Astrocyte of the hippocampus (primary cell): ENCODE results near the gene ZNF701.
"Not testable (repeated sequence)": the region's sequence is repeated elsewhere in the genome, so short reads cannot be mapped to it uniquely, and the experiment has no call there.

ENCODE experiments used
- DNase-seq: peaks from one replicate; pipeline ENCODE4 v3.0.0; 2011; ENCODE audit warnings: low read depth, low spot score

The ZNF701 gene

DNA sequence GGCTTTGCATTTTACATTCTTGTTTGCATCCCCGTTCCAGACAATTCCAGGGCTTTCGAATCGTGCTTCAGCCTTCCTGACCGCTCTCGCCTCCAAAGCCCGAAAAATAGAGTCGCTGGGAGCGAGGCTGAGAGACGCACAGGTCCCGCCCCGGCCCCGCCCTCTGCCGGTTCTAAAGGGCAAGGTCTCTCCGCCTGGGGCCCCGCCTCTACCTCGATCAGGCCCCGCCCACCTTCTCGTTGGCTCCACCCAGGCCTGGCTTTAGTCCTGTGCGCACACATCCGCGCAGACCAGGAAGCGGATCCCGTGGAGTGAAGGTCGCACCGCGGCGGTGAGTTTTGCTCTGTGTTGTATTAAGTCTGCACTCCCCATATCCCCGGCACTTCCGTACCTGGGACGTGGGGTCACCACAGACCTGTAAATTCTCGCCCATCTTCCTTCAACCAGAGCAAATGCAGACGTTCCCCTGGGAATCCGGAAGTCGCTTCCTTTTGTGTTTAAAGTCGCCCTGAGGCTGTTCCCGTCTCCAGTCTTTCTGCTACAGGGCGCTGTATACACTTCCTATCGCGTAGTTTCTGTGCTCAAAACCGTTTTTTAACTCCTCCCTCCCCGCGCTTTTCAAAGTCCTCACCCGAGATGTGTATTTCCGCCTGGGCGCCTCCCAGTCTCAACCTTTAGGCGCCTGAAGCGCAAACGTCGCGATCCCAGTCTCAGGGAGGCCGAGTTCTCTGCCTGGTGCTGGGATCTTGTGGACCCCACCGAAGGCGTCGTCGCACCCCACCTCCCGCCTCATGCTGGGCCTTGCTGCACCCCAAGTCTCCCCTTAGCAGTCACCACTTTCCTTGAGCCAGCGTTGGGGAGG, at the start of gene ZNF701:
TSS of gene ZNF701 (plus strand) at position 288 of the 862 bp plus-strand sequence. CDS start 3,861 bp downstream, outside the sequence.
- DNase-seq: peak; percentile 97

DNA sequence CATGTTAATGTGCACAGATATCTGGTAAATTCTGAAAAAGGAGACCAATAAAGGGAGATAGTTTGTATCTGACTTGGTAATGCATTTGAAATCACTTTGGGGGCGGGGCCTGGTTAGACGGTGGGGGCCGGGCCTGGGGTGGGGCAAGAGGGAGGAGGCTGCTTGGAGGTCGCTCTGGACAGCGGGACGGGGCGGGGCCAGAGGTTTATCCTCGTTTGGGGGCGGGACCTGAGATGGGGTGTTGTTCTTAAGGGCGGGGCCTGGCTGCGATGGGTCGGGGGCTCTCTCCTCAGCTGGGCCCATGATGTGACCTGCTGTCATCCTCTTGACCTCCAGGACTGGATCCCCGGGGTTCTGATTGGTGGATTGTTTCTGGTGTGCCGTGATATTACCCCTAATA, 47.5 kb upstream of the ZNF701 start:
- no peak for DNase-seq

DNA sequence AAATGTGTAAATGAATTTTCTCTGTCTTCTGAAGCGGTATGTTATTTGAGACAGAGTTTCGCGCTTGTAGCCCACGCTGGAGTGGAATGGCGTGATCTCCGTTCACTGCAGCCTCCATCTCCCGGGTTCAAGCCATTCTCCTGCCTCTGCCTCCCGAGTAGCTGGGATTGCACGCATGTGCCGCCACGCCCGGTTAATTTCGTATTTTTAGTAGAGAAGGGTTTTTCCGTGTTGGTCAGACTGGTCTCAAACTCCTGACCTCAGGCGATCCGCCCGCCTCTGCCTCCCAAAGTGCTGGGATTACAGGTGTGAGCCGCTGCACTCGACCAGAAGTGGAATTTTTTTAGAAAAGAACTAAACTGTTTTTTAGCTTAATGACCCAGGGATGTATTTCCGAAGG, 46.0 kb upstream of the ZNF701 start:
- no peak for DNase-seq

DNA sequence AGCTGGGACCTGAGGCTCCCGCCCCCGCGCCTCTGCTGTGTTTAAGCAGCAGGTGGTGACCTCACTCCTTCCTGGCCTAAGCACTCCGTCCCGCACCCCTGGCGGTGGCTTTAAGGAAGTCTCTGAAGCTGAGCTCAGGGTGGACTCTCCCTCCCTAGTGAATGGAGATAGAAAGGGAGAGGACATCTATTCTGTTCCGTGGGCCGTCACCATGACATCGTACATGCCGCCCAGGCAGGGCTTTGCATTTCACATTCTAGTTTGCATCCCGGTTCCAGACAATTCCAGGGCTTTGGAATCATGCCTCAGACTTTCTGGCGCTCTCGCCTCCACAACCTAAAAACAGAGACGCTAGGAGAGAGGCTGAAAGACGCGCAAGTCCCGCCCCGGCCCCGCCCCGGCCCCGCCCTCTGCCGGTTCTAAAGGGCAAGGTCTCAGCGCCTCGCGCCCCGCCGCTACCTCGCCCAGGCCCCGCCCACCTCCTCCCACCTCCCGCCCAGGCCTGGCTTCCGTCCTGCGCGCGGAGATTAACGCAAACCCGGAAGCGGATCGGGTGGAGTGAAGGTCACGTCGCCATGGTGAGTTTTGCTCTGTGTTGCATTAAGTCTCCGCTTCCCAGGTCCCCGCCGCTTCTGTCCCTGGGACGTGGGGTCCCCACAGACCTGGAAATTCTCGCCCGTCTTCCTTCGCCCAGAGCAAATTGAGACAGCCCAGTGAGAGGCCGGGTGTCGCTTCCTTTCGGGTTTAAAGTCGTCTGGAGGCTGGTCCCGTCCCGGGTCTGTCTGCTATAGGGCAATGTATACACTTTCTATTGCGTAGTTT, 42.7 kb upstream of the ZNF701 start, which contains the start of gene ZNF808:
TSS of gene ZNF808 (plus strand) at position 535 of the 822 bp plus-strand sequence. CDS start 15,617 bp downstream, outside the sequence.
- DNase-seq: peak; percentile 94

DNA sequence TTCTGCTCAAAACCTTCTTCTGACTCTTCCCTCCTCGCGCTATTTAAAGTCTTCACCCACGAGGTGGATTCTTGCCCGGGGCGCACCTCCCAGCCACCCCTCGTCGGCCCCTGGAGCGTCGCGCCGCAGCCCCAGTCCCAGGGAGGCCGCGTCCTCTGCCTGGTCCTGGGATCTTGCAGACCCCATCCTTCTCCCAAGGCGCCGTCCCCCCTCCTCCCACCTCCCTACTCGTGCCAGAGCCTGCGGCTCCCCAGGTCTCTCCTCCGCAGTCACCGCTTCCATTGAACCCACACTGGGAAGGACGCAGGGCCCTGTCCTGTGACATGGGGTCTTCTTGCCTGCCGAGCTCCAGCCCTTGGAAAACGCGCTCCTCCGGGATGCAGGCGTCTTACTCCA, 42.1 kb upstream of the ZNF701 start:
- no peak for DNase-seq

DNA sequence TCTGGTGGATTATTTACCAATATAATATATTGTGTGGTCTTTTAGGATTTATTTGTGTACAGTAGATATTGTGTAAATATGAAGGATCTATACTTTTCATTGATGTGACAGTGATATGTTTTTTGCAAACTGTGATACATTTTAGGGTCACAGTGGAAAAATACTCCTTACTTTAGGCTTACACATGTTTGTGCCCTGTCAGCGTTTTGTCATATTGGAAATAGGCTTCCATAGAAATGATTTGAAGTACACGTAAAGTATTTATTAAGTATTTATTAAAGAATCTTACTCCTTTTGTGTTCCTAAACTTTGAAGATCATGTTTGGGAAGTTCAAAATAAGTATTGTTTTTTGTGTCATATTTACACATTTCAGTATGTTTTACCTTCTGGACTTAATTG, 37.6 kb upstream of the ZNF701 start:
- DNase-seq: no peak

DNA sequence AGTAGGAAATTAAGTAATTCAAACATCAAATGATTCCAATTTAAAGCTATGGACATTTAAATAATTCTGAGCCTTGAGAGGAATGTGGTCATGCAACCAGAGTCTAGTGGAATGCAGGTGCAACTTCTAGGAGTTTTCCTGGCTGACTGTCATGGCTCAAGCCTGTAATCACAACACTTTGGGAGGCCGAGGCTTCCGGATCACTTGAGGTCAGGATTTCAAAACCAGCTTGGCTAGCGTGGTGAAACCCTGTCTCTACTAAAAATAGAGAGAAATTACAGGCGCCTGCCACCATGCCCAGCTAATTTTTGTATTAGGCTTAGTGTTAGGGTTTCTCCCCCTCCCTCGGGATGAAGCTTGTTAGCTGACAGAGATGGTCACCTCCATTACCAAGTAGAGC, 36.2 kb upstream of the ZNF701 start:
- DNase-seq: no peak

DNA sequence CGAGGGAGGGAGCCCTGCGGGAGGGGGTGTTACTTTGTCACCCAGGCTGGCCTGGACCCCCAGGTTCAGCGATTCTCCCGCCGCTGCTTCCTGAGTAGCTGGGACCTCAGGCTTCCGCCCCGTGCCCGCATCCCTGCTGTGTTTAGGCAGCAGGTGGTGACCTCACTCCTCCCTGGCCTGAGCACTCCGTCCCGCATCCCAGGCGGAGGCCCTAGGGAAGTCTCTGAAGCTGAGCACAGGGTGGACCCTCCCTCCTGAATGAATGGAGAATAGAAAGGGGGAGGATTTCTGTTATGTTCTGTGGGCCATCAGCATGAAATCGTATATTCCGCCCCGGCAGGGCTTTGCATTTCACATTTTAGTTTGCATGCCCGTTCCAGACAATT, 34.7 kb upstream of the ZNF701 start:
- DNase-seq: not testable (repeated sequence)

DNA sequence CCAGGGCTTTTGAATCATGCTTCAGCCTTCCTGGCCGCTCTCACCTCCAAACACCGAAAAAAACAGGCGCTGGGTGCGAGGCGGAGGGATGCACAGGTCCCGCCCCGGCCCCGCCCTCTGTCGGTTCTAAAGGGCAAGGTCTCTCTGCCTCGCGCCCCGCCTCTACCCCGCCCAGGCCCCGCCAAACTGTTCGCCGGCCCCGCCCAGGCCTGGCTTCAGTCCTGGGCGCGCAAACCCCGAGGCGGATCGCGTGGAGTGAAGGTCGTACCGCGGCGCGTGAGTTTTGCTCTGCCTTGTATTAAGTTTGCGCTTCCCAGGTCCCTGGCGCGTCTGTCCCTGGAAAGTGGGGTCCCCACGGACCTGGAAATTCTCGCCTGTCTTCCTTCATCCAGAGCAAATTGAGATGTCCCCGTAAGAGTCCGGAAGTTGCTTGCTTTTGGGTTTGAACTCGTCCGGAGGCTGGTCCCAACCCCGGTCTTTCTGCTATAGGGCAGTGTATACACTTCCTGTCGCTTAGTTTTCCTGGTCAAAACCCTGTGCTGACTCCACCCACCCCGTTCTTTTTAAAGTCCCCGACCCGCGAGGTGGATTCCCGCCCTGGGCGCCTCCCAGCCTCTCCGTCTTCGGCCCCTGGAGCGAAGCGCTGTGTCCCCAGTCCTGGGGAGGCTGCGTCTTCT, 34.2 kb upstream of the ZNF701 start:
- peak; percentile 92 for DNase-seq

DNA sequence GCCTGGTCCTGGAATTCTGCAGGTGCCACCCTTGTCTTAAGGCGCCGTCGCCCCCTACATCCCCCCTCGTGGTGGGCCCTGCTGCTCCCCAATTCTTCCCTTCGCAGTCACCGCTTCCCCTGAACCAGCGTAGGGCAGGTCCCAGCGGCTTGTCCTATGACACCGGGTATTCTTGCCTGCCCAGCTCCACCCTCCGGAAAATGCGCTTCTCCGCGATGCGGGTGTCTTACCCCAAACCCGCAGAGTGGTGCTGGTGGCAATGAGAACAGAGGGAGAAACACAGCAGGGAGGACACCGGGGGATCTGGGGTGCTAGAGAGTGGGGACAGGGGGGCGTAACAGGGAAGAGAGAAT, 33.7 kb upstream of the ZNF701 start:
- DNase-seq: no peak

DNA sequence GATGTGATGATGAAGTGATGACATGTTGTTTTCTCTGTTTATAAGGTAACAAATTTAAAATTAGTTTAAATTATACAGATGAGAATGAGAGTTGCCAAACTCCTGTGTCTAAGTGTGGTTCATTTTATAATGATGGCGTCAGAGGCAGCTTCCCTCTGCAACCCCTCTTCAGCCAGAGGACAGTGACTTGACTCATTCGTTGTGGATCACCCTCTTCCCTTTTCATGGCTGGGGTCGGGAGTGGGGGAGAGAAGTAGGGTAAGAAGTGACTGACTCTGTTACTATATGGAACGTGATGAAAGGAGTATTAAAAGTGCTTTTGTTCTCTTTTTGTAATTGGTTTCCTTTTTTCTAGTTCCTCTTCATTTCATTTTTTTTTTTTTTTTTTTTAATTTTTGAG, 31.3 kb upstream of the ZNF701 start:
- DNase-seq: not testable (repeated sequence)

DNA sequence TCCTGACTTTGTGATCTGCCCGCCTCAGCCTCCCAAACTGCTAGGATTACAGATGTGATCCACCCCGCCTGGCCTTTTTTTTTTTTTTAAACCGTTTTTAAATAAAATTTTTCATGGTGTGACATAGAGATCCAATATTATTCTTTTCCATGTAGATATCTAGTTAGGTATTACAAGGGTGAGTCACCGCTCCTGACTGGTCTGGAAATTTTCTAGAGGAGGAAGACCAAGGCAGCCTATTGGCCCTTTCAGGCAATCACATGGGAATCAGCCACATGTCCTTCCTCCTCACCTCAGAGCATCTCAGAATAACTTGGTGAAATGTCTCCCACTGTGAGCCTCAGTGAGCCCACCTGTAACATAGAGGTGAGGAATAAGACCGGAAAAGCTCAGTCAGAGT, 28.9 kb upstream of the ZNF701 start:
- DNase-seq: not testable (repeated sequence)

DNA sequence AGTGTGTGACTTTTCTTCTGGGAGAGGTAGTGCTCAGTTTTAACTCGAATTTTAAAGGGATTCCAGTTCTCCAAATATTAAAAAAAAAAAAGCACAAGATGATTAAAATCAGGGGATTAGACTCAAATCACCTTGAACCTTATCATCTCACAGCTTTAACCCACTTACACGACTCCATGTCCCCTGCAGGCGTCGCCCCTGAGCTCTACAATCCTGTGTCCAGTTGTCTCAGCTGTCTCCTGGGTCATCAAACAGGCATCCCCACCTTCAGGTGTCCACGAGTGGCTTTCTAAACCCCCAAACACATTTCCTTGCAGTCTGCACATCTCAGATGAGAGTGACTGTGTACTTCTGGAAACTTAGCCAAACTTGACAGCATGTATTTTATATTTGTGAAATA, 28.5 kb upstream of the ZNF701 start:
- DNase-seq: no peak

DNA sequence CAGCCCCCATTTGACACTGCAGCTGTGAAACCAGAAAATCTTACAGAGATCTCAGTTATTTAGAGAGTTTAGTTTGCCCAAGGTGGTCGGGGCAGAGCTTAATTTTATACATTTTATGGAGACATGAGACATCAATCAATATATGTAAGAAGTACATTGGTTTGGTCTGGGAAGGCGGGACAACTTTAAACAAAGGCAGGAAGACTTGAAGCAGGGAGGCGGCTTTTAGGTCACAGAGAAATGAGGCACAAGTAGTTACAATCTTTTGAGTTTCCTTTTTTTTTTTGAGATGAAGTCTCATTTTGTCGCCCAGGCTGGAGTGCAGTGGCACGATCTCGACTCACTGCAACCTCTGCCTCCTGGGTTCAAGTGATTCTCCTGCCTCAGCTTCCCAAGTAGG, 27.5 kb upstream of the ZNF701 start:
- DNase-seq: not testable (repeated sequence)

DNA sequence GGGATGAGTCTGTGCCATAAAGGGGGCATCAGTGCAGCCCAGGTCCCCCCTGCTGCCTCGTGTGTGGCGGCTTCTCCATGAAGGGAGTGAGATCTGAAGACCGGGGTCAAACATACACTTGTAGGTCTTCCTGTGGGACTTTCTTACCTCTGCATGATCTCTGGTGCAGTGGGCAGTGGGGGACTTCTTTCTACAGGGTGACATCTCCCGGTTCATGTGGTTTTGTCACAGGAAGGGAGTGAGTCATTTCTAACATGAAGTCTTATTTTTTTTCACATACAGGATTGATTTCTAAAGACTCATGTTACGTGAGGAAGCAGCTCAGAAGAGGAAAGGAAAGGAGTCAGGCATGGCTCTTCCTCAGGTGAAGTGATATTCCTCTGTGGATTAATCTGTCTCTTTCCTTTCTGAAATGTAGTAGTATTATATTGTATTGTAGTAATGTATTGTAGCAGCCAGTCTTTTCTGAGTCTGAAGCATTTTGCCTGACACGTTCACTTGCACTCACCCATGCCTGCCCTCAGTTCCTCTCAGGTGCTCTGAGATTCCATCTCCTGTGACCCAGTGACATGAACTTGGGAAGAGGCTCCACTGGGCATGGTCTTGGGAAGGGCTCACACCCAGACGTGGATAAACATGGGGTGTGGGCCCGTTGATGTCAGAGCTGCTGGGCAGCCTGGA, 27.0 kb upstream of the ZNF701 start:
- no peak for DNase-seq

DNA sequence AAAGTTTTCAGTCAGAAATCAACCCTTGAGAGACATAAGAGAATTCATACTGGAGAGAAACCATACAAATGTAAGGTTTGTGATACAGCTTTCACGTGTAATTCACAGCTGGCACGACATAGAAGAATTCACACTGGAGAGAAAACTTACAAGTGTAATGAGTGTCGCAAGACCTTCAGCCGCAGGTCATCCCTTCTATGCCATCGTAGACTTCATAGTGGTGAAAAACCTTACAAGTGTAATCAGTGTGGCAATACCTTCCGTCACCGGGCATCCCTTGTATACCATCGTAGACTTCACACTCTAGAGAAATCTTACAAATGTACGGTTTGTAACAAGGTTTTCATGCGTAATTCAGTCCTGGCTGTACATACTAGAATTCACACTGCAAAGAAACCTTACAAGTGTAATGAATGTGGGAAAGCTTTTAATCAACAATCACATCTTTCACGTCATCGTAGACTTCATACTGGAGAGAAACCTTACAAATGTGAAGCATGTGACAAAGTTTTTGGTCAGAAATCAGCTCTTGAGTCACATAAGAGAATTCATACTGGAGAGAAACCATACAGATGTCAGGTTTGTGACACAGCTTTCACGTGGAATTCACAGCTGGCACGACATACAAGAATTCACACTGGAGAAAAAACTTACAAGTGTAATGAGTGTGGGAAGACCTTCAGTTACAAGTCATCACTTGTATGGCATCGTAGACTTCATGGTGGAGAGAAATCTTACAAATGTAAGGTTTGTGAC, 15.7 kb upstream of the ZNF701 start:
- DNase-seq: no peak

DNA sequence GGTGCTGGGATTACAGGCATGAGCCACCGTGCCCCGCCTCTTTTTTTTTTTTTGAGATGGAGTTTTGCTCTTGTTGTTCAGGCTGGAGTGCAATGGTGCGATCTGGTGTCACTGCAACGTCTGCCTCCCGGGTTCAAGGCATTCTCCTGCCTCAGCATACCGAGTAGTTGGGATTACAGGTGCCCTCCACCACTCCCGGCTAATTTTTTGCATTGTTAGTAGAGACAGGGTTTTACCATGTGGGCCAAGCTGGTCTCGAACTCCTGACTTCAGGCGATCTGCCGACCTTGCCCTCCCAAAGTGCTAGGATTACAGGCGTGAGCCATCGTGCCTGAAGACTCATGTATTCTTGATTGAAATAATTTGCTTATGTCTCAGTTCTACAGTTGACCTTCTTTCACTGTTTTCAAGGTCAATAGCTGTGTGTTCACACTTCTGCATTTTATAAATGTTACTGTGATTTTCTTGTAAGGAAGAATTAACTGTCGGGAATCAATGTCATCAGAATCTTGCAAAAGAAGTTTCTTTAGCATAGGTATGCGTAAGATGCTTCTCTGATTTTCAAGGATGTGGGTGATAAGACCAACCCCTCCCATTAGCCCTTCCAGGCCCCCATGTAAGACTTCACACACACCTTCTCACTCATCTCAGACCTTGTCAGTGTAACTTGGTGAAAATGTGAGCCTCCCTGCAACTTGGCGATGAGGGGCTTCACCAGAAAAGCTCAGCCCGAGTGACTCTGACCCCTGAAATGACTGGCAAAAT, 12.7 kb upstream of the ZNF701 start:
- no peak for DNase-seq

DNA sequence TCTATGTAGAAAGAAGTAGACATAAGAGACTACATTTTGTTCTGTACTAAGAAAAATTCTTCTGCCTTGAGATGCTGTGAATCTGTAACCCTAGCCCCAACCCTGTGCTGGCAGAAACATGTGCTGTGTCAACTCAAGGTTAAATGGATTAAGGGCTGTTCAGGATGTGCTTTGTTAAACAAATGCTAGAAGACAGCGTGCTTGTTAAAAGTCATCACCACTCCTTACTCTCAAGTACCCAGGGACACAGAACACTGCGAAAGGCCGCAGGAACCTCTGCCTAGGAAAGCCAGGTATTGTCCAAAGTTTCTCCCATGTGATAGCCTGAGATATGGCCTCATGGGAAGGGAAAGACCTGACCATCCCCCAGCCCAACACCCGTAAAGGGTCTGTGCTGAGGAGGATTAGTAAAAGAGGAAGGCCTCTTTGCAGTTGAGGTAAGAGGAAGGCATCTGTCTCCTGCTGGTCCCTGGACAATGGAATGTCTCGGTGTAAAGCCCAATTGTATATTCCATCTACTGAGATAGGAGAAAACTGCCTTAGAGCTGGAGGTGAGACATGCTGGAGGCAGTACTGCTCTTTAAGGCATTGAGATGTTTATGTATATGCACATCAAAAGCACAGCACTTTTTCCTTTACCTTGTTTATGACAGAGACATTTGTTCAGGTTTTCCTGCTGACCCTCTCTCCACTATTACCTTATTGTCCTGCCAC, 11.2 kb upstream of the ZNF701 start:
- DNase-seq: not testable (repeated sequence)

DNA sequence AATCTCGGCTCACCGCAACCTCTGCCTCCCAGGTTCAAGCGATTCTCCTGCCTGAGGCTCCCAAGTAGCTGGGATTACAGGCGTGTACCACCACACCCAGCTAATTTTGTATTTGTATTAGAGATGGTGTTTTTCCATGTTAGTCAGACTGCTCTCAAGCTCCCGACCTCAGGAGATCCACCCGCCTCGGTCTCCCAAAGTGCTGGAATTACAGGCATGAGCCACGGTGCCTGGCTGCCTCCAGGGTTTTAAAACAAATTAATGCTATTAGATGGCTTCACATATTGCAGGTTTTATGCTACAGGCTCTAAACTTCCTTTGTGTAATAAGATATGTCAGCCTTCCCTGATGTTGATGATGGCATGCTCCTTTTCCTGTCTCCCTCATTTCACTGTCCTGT, 8.5 kb upstream of the ZNF701 start:
- not testable (repeated sequence) for DNase-seq
